ENCODE data around the gene RAMP2. TPM values are rescaled to one million over a fixed set of nuclear protein-coding genes. Genes with fewer than 3 reads are reported as not detected.
"Not testable (repeated sequence)": the region's sequence is repeated elsewhere in the genome, so short reads cannot be mapped to it uniquely, and the experiment has no call there.

The RAMP2 gene
- total and polyA plus RNA-seq, 8 donors: 8.6 to 20.0 (median 15.2) TPM; not detected in 3

DNA sequence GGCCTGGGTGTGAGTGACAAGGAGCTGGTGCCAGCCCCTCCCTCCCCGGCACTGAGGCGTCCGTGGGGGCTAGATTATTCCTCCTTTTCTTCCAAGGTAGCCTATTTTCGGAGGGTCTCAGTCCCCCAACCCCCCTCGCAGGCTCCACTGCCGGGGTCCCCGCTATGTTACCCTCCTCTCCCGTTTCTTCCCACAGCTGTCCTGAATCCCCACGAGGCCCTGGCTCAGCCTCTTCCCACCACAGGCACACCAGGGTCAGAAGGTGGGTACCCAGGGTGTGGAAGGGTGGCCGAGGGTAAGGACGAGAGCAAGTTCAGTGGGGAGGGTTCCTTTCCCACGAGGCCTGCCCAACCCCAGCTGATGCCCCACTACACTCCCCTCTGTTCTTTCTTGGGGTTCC is 611 bp downstream of the RAMP2 start:
- peaks cover 18 to 30% (median 24%) of the 10 kb centered on the region in 4 donors for H3K4me1 ChIP-seq
- TF ChIP-seq POLR2A (IDR thresholded peaks at IDR 0.05) (no peak), EP300 (IDR thresholded peaks at IDR 0.05) (no peak), CTCF (IDR thresholded peaks at IDR 0.05) (no peak), POLR2AphosphoS5 (IDR thresholded peaks at IDR 0.05) (no peak)
- H3K36me3 ChIP-seq: no peaks in the 10 kb centered on the region
- intact Hi-C loops (cut with DNase I; ENCODE audit: low total_unique reads): no loop called here
- DNase-seq: no peak
- H3K9me3 ChIP-seq: no peaks in the 10 kb centered on the region
- WGBS, 5 donors: 34 to 59% (median 46%) methylated on average over 12 of the region's 12 CpGs
- H3K27ac ChIP-seq: peak overlapping the region in 4 of 5 donors; percentile 52 to 73 (median 72)
- H3K27me3 ChIP-seq: peaks cover 0 to 46% (median 19%) of the 10 kb centered on the region in 3 donors
- peak overlapping the region; percentile 55 to 58 (median 57) for H3K4me3 ChIP-seq

DNA sequence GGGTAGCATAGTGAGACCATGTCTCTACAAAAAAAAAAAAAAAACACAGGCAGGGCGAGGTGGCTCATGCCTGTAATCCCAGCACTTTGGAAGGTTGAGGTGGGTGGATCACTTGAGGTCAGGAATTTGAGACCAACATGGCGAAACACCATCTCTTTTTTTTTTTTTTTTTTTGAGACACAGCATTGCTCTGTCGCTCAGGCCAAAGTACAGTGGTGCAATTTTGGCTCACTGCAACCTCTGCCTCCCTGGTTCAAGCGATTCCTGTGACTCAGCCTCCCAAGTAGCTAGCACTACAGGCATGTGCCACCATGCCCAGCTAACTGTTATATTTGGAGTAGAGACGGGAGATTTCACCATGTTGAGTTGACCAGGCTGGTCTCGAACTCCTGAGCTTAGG is 5.1 kb downstream of the RAMP2 start:
- TF ChIP-seq POLR2AphosphoS5 (IDR thresholded peaks at IDR 0.05) (no peak), POLR2A (IDR thresholded peaks at IDR 0.05) (no peak)
- Histone ChIP-seq H3K27ac (no peak overlapping the region), H3K4me1 (peaks cover 6 to 15% (median 13%) of the 10 kb centered on the region in 4 donors), H3K36me3 (no peaks in the 10 kb centered on the region), H3K27me3 (peaks cover 0 to 26% (median 11%) of the 10 kb centered on the region in 3 donors), H3K9me3 (no peaks in the 10 kb centered on the region), H3K4me3 (no peak overlapping the region)
- 79 to 91% (median 88%) methylated on average over 6 of the region's 6 CpGs for WGBS, 5 donors
- DNase-seq: no peak
- intact Hi-C loops (cut with DNase I; ENCODE audit: low total_unique reads): no loop called here

GRCh38 chr17:42767512-42767911 is 6.5 kb downstream of the RAMP2 start:
- no peak for DNase-seq
- H3K4me1 ChIP-seq: peaks cover 0 to 10% (median 7%) of the 10 kb centered on the region in 4 donors
- intact Hi-C loops (cut with DNase I; ENCODE audit: low total_unique reads): no loop called here
- TF ChIP-seq POLR2A (IDR thresholded peaks at IDR 0.05) (no peak), CTCF (IDR thresholded peaks at IDR 0.05) (no peak), EP300 (IDR thresholded peaks at IDR 0.05) (no peak), POLR2AphosphoS5 (IDR thresholded peaks at IDR 0.05) (no peak)
- no peak overlapping the region for H3K27ac ChIP-seq
- peaks cover 0 to 12% (median 0%) of the 10 kb centered on the region in 3 donors for H3K27me3 ChIP-seq
- no peaks in the 10 kb centered on the region for H3K9me3 ChIP-seq
- H3K4me3 ChIP-seq: no peak overlapping the region
- no peaks in the 10 kb centered on the region for H3K36me3 ChIP-seq

GRCh38 chr17:42768006-42768405 is 7.0 kb downstream of the RAMP2 start:
- H3K27me3 ChIP-seq; DNase-seq; intact Hi-C loops (cut with DNase I; ENCODE audit: low total_unique reads); H3K9me3 ChIP-seq; H3K27ac ChIP-seq; H3K36me3 ChIP-seq; H3K4me3 ChIP-seq: not testable (repeated sequence)
- 68 to 74% (median 69%) methylated on average over 9 of the region's 9 CpGs for WGBS, 5 donors
- peaks cover 0 to 14% (median 10%) of the 10 kb centered on the region in 4 donors for H3K4me1 ChIP-seq

DNA sequence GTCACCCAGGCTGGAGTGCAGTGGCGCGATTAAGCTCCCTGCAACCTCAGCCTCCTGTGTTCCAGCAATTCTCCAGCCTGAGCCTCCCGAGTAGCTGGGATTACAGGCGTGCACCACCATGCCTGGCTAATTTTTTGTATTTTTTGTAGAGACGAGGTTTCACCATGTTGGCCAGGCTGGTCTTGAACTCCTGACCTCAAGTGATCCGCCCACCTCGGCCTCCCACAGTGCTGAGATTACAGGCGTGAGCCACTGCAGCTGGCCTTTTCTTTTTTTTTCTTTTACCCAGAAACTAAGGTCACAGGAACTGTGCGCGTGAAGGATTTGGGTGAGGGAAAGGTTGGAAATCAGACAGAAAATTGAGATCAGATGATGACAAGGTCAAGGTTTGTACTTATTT is 8.9 kb downstream of the RAMP2 start:
- H3K9me3 ChIP-seq; H3K36me3 ChIP-seq; H3K27ac ChIP-seq; intact Hi-C loops (cut with DNase I; ENCODE audit: low total_unique reads); H3K4me3 ChIP-seq; DNase-seq; H3K27me3 ChIP-seq: not testable (repeated sequence)
- WGBS, 5 donors: 62 to 72% (median 69%) methylated on average over 10 of the region's 10 CpGs
- H3K4me1 ChIP-seq: peaks cover 6 to 21% (median 20%) of the 10 kb centered on the region in 4 donors

DNA sequence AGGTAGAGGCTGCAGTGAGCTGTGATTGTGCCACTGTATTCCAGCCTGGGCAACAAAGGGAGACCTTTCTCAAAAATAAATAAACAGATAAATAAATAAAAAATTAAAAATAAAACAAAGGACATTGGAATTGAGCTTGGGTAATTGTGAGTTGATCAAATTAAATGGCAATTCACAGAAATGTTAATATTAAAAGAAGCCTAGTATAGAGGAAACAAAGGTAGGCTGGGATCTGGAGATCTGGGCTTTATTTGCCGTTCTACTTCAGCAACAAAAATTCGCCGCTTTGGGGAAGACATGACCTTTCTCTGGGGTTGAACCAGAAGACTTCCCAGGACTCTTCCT is 11.9 kb downstream of the RAMP2 start:
- TF ChIP-seq CTCF (IDR thresholded peaks at IDR 0.05): no peak
- TF ChIP-seq POLR2A (IDR thresholded peaks at IDR 0.05): no peak
- TF ChIP-seq EP300 (IDR thresholded peaks at IDR 0.05): no peak
- no peak for TF ChIP-seq POLR2AphosphoS5 (IDR thresholded peaks at IDR 0.05)
- no peaks in the 10 kb centered on the region for H3K9me3 ChIP-seq
- H3K4me3 ChIP-seq: peak overlapping the region; percentile 72 to 82 (median 80)
- peaks cover 6 to 21% (median 20%) of the 10 kb centered on the region in 4 donors for H3K4me1 ChIP-seq
- DNase-seq: no peak
- peaks cover 29 to 32% (median 30%) of the 10 kb centered on the region in 4 donors for H3K36me3 ChIP-seq
- H3K27ac ChIP-seq: peak overlapping the region; percentile 86 to 92 (median 88)
- no peaks in the 10 kb centered on the region for H3K27me3 ChIP-seq
- intact Hi-C loops (cut with DNase I; ENCODE audit: low total_unique reads): no loop called here
- 2 to 7% (median 2%) methylated on average over 3 of the region's 3 CpGs for WGBS, 5 donors

All from stomach (tissue), 9 donors.